ENCODE data around the gene FSTL5.

Gene FSTL5

DNA sequence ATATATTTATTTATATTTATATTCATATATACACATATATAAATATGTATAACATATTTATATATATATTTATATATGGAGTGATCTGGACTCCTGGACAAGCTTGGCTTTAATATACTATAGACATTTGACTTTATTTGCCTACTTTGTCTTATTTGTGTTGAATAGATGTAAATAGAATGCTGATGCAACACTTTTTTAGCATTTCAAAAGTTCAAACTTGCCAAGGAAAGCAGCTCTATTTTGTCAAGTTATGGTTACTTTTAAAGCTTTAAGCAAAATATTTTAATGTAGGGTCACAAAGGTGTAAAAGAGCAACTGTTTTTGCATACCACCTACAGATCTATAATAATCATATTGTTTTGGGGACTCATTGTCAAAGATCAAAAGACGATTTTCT lies 61.1 kb downstream of the FSTL5 start:
- DNase-seq: no peak

DNA sequence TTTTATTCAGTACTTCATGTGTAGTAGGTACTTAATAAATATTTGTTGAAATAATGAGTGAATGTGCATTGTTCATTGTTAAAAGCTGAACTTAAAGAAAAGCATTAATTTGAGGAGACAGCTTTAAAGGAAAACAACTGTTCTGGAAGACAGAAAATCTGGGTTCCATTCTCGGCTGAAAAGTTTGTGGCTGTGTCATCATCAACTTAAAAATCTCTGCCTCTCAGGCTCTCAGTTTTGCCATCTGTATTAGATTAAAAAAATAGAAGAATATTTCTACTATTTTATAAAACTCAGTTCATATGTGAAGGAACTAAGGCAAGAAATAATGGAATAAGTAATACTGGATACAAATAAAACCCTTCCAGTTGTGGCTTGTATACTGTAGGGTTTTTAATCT lies 62.5 kb downstream of the FSTL5 start:
- no peak for DNase-seq

DNA sequence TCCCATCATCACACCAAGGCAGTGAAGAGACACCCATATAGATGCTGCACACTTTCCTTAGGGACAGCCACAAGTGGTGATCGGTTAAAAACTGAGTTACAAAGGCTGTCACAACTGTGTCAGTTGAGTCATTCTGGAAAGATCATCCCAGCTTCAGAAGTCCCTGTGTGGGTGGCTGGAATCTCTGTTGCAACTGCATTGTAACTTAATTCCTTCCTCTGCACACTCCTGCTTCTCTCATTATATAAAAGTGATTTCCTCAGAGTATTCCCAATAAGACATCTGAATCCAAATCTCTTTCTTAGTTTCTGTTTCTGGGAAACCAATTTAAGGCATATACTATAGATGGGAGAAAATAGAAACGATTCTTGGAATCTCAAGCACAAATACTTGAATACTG lies 88.1 kb downstream of the FSTL5 start:
- no peak for DNase-seq

- DNase-seq: no peak
Observed at GRCh38 chr4:162061214-162061613, 102.6 kb downstream of the FSTL5 start.

DNA sequence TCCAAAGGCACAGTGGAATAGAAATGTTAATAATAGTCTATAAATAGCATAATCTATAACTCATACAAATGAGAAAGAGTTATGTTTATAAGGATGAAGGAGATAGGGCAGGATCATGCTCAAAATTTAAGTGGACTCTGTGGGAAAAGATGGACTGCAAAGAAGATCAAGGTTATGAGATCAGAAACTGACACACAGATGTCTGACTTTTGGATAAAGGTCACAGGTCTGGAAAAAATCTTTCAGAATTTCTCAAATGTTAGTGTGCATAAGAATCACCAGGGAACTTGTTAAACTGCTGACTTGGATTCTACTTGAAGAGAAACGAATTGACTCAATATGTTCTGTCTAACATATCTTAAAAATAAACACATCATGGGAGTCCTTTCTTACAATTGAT lies 104.1 kb downstream of the FSTL5 start:
- no peak for DNase-seq

DNA sequence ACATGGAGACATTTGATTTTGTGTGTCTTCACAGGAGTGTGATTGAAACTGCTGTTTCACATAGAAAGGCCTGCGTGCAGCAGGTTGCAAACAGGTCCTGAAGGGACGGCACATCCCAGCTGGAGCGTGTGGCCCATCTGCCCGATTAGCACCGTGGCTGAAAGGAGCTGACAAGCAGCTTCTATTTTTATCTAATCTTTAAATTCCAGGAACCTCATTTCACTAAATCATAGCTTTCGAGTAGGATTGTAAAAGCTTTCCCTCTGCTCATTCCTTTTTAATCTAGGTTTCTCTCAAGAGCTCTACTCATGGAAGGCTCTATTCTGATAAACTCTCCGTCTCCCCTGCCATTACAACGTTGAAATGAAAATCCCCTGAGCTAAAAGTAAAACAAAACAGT lies 106.8 kb downstream of the FSTL5 start:
- no peak for DNase-seq

DNA sequence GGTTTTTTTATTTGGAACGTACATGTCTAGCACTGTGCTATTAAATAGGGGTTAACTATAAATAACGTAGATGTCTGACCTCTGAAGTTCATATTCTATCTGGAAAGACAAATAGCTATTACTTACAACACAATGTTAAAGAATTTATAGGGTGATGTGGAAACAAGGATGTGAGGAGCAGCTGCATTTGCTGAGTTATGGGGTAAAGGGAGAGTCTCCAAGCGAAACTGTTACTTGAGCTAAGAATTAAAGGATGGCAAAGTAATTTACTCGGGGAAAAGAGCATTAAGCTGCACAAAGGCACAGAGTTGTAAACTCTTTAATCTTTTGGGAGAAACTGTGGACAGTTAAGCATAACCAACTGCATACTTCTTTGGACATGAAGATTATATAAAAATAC lies 117.7 kb downstream of the FSTL5 start:
- DNase-seq: no peak

DNA sequence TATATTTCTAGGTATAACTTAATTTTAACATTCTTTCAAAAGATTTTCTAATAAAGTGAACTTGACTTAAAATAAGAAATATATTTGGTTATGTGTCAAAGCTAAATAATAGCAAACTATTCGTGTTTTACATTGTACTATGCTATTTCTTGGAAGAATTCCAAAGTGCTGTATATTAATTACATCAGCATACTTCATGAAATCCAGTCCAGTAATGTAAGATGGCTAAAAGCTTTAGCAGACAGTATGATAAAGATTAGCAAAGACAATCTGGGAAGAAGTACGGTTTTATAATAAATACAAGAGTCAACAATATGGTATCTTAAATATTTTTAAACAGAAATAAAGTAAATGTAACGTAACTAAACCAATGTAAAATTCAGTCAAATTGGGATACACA lies 125.7 kb downstream of the FSTL5 start:
- DNase-seq: no peak

GRCh38 chr4:162017863-162018262 lies 145.9 kb downstream of the FSTL5 start:
- no peak for DNase-seq

DNA sequence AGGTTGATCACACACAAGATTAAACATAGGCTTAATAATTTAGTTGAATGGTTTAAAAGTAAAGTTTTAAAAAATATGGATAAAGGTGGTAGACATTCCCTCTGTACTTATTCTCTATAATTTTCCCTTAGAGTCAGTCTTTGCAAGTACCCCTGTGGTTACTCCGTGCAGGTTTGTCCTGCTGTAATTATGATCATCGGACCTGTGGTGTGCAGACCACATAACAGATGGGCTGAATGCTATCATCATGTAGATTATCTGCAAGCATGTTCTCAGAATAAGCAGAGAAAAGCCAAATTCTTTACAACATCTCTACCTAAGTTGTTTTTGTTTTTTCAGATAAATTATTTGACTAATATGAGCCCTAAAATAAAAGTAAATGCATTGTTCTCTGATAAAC lies 146.8 kb downstream of the FSTL5 start:
- DNase-seq: no peak

DNA sequence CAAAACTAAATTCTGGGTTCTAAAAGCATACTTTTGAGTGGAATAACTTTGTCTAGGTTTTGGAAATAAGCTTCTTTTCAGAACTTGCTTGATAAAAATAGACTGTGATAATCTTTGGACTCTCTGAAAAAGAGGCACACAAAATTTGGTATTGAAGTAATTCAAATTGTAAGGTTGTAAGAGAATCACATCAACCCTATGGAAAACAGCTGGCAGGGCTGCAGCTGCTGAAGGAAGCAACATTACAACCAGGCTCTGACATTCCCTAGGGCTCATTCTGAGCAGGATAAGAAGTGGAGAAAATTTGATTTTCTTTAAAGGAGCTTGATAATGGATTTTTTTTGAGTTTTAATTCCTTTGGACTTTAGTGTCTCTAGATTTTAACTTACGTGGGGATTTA lies 147.6 kb downstream of the FSTL5 start:
- no peak for DNase-seq

DNA sequence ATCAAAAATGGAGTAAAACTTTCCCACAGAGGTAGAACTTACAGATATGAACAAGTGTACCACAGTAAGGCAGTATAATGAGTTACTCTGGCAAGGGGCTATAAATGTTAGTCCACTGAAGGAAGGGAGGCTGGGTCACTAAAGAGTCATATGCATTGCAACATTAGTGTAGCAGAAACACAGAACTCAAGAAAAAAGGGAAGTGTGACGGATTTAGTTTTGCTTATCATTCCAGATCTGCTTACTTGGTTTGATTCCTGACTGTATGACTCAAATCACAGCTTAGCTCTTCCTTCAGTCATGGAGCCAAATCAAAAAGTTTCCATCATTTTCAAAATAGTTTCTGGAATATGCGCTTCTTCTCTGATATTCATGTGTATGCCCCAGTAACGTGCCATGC lies 148.7 kb downstream of the FSTL5 start:
- DNase-seq: peak; percentile 71

- no peak for DNase-seq
Observed at GRCh38 chr4:162011089-162011488, 152.7 kb downstream of the FSTL5 start.

- DNase-seq: no peak
Observed at GRCh38 chr4:162010362-162010761, 153.4 kb downstream of the FSTL5 start.

DNA sequence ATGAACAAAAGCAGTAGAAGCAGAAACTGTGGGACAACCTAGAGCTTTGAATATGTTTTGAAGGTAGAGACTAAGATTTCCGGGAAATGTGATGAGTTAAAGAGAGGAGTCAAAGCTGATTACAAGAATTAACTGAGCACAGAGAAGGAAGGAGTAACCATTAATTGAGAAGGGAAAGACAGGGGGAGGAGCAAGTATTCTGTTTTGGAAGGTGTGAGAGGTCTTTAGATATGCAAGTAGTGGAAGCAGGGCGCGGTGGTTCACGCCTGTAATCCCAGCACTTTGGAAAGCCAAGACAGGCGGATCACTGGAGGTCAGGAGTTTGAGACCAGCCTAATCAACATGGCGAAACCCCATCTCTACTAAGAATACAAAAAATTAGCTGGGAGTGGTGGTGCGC lies 171.5 kb downstream of the FSTL5 start:
- DNase-seq: no peak

DNA sequence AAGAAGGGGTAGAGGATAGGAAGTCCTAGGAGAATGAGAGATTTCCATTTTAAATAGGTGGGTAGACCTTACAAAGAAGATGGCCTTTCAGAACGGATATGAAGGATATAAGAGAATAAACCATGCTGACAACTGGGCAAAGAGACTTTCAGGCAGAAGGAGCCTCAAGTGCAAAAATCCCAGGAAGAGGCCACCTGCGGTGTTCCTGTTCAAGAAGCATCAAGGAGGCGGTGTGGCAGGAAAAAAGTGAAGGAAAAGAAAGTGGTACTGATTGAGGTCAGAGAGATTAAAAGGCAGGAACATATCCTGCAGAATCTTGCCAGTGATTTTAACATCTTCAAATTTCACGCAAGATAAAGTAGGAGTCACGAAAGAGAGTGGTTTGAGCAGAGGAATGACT lies 172.0 kb downstream of the FSTL5 start:
- no peak for DNase-seq

DNA sequence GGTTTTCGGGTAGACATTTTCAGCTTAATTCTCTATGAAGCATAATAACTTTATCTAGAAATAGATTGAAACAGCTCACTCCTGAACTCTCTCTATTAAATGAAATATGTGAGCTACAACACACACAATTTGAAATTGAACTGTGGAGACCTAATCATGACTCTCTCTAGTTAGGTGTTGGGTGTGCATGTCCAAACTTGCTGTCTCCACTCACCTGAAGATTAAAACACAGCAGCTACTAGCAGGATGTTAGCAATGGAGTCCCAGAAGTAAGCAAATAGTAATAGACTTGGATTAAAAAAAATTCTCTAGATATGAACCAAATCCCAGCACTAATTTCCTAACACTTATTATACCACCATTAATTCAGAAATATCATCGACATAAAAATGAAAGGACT lies 173.1 kb downstream of the FSTL5 start:
- DNase-seq: no peak

DNA sequence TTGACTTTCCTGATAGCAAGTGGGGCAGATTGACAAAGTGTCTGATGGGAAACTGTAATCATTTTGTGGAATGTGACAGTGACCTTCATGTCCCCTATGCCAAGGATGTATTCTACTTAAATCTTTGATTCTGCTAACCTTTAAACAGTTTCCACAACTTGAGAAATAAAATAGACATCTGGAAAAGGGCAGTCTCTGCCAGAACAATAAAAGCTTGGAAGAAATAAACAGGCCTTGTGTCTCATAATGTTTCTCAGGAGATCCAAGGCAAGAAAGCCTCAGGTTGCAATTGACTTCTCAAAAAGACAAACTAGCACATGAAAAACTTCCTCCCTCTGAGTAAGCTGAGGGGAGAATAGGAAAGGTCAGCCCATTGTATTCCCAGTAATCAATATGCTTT lies 174.9 kb downstream of the FSTL5 start:
- DNase-seq: no peak

DNA sequence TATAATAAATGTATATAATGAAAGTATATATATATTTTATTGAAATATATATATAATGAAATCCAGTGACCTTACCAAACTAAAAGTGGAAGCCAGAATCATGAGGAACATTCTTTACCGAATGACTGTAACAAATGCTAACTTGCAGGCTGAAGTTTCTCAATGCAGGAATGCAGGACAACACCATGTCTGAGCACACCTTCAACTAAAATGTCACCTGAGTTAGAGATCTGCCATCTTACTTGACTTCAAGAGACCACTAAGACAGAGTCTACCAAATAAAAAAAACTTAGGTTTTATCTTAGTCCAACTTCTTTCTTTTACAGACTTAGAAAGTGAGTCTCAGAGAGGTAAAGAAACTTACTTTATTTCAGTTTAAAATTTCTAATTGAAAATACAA lies 176.2 kb downstream of the FSTL5 start:
- DNase-seq: no peak

DNA sequence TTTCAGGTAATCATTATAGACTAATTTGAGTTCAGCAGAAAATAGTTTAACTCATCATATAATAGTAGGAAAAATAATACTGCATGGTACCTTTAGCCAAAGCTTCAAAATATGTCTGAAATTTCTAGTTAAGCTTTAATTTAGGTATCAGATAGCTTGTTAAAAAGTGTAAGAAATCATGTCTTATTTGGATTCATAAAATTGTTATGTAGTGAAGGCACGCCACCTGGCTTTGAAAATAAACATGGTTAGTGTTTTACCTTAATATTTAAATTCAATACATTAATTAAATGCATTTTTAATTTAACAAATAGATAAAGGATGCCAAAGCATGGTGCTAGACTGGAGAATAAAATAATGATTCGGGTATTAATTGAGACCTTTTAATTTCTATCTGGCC lies 211.4 kb downstream of the FSTL5 start:
- DNase-seq: no peak

DNA sequence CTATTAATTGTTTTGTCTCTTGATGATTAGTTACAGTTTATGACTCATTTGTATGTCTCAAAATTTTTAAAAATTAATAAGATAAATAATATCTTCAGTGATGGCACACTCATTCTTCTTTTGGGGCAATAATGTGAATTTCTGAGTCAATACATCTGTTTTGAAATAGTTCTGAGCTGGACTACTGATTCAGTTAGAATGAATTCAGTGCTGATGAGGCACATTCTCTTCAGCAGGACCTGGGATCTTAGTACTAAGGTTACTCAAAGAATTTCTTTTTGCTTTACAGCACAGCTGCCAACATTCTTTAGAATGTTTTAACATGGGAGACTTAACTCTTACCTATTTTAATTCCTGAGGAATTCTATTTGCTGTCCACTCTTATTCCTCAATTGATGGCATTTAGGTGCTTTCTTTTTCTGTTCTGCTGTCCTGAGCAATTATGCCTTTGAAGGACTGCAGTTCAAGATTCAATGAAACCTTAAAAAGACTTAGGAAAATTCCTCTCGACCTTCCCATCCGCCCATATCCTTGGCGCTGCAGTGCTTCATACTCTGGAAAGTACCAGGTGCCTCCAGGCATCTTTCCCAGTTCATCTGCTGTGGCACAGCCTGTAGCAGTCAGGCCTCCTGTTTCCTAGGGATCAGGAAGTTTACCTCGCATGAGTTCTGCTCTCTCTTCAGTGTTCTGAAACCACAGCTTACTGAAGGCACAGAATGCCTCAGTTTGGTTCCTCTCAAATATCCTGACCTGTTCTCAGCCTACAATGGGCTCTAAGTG lies 213.7 kb downstream of the FSTL5 start:
- no peak for DNase-seq

DNA sequence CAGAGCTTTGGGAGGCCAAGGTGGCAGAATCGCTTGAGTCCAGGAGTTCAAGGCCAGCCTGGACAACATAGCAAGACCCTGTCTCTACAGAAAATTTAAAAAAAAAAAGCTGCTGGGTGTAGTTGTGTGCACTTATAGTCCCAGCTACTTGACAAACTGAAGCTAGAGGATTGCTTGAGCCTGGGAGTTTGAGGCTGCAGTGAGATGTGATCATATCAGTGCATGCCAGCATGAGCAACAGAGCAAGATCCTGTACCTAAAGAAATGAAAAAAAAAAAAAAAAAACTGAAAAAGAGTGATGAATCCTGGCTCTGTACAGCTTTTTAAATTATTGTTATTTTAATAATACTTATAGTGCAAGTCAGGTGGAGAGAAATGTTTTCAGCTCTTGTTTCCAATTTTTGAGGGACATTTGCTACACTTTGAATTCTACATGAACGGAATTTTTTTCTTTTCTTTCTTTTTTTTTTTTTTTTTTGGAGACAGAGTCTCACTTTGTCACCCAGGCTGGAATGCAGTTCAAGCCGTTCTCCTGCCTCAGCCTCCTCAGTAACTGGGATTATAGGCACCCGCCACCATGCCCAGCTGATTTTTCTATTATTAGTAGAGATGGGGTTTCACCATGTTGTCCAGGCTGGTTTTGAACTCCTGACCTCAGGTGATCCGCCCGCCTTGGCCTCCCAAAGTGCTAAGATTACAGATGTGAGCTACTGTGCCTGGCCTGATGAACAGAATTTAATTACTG lies 215.6 kb downstream of the FSTL5 start:
- no peak for DNase-seq

GRCh38 chr4:161937596-161937995 lies 226.2 kb downstream of the FSTL5 start:
- DNase-seq: no peak

- DNase-seq: peak; percentile 65
Observed at GRCh38 chr4:161936625-161937550, 226.9 kb downstream of the FSTL5 start.
